Hematopoietic multipotent progenitor cell treated with erythropoietin and hydrocortisone succinate and interleukin-3 and kit ligand, for 4 days (in vitro differentiated cells): ENCODE results near the gene ILKAP.

ENCODE experiments used
- DNase-seq: peaks from one replicate; pipeline ENCODE4 v3.0.0-alpha.2; 2015

Gene ILKAP

GRCh38 chr2:238121511-238122286, 81.8 kb downstream of the ILKAP start:
- no peak for DNase-seq

- DNase-seq: no peak
Measured at GRCh38 chr2:238120463-238121298, 82.8 kb downstream of the ILKAP start.
